Astrocyte of the spinal cord (primary cell): ENCODE data around the gene ZNF134.

Source experiments
- DNase-seq: peaks from one replicate; pipeline ENCODE4 v3.0.0; 2011; ENCODE audit warnings: low read depth, low spot score
- H3K4me3 ChIP-seq: 2 replicates; pipeline ENCODE4 v1.5.1; 2011; ENCODE audit warnings: low read depth, mild to moderate bottlenecking, low read length, moderate library complexity
- in situ Hi-C: cut with HindIII; loops from 2 replicates; pipeline ENCODE4 v1.10.0; 2017; ENCODE audit warnings: low sequenced_read_pairs
- TF ChIP-seq, protein P1 (sequence below): IDR thresholded peaks from 2 replicates; pipeline ENCODE4 v1.5.1; 2012; ENCODE audit warnings: low read depth, mild to moderate bottlenecking, low read length, inconsistent platforms

ZNF134 gene

DNA sequence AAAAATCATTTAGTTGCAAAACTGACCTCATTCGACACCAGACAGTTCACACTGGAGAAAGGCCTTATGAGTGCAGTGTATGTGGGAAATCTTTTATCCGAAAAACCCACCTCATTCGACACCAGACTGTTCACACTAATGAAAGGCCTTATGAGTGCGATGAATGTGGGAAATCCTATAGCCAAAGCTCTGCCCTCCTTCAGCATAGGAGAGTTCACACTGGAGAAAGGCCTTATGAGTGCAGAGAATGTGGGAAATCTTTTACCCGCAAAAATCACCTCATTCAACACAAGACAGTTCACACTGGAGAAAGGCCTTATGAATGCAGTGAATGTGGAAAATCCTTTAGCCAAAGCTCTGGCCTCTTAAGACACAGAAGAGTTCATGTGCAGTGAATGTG is 7.1 kb upstream of the ZNF134 start:
- in situ Hi-C loops = no loop called here
- no peak for DNase-seq
- no peak overlapping the region for H3K4me3 ChIP-seq
- TF ChIP-seq, protein P1, sequence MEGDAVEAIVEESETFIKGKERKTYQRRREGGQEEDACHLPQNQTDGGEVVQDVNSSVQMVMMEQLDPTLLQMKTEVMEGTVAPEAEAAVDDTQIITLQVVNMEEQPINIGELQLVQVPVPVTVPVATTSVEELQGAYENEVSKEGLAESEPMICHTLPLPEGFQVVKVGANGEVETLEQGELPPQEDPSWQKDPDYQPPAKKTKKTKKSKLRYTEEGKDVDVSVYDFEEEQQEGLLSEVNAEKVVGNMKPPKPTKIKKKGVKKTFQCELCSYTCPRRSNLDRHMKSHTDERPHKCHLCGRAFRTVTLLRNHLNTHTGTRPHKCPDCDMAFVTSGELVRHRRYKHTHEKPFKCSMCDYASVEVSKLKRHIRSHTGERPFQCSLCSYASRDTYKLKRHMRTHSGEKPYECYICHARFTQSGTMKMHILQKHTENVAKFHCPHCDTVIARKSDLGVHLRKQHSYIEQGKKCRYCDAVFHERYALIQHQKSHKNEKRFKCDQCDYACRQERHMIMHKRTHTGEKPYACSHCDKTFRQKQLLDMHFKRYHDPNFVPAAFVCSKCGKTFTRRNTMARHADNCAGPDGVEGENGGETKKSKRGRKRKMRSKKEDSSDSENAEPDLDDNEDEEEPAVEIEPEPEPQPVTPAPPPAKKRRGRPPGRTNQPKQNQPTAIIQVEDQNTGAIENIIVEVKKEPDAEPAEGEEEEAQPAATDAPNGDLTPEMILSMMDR = no peak

DNA sequence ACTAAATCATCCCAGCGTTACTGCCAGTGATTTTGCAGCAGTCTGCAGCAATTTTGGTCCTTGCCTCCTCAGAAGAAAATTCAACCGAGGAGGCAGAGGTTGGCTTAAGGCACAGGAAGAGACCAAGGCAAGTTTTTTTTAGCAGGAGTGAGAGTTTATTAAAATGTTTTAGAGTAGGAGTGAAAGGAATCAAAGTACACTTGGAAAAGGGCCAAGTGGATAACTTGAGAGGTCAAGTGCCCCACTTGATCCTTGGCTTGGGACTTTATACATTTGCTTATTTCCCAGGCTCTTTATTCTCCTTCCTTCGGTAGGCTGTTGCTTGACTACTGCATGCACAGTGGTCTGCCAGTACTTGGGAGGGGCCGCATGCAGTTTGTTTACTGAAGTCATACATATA is 2.9 kb upstream of the ZNF134 start:
- TF ChIP-seq, protein P1 = no peak
- H3K4me3 ChIP-seq = no peak overlapping the region
- no peak for DNase-seq
- in situ Hi-C loops = no loop called here

DNA sequence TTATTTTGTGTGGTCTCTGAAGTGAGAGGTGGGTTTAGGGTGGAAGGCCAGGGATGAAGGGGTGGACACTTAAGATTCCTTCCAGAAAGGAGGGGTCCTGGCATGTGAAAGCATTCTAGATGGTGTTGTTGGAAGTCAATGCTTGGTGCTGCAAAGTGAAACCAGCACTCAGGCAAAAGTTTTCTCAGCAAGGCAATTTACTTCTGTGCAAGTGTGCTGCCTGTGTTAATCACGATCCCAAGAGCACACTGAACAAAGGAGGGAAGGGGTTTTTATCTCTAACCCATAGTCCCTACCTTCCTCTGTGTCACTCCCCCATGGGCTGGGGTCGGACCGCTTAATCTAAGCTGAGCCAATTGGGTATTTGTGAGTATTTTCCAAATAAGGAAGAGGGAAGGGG is 1.3 kb downstream of the ZNF134 start:
- TF ChIP-seq, protein P1 = no peak
- no peak for DNase-seq
- H3K4me3 ChIP-seq = peak overlapping the region; percentile 75
- in situ Hi-C loops = no loop called here

DNA sequence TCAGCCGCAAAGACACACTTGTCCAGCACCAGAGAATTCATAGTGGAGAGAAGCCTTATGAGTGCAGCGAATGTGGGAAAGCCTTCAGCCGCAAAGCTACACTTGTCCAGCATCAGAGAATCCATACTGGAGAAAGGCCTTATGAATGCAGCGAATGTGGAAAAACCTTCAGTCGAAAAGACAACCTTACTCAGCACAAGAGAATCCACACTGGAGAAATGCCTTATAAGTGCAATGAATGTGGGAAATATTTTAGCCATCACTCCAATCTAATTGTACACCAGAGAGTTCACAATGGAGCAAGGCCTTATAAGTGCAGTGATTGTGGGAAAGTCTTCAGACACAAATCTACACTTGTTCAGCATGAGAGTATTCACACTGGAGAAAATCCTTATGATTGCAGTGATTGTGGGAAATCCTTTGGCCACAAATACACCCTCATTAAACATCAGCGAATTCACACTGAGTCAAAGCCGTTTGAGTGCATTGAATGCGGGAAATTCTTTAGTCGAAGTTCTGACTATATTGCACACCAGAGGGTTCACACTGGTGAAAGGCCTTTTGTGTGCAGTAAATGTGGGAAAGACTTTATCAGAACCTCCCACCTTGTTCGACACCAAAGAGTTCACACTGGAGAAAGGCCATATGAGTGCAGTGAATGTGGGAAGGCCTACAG is 6.8 kb downstream of the ZNF134 start:
- no peak overlapping the region for H3K4me3 ChIP-seq
- DNase-seq = peak; percentile 28
- TF ChIP-seq, protein P1 = no peak
- in situ Hi-C loops = no loop called here

DNA sequence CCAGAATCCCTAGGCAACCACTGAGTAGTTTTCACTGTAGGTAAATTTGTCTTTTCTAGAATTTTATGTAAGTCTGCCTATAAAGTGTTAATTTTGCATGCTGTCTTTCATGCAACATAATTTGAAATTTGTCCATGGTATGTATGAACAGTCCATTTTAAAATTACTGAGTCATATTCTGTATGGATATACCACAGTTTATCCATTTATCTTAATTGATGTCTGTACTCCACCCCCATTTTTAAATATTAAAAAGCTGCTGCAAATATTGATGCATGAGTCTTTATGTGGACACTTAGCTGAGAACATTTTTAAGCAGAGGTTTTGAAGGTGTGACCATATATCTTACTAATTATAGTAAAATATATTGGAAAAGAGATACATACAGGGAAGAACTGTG is 9.0 kb downstream of the ZNF134 start:
- DNase-seq = no peak
- in situ Hi-C loops = no loop called here
- TF ChIP-seq, protein P1 = no peak
- no peak overlapping the region for H3K4me3 ChIP-seq

DNA sequence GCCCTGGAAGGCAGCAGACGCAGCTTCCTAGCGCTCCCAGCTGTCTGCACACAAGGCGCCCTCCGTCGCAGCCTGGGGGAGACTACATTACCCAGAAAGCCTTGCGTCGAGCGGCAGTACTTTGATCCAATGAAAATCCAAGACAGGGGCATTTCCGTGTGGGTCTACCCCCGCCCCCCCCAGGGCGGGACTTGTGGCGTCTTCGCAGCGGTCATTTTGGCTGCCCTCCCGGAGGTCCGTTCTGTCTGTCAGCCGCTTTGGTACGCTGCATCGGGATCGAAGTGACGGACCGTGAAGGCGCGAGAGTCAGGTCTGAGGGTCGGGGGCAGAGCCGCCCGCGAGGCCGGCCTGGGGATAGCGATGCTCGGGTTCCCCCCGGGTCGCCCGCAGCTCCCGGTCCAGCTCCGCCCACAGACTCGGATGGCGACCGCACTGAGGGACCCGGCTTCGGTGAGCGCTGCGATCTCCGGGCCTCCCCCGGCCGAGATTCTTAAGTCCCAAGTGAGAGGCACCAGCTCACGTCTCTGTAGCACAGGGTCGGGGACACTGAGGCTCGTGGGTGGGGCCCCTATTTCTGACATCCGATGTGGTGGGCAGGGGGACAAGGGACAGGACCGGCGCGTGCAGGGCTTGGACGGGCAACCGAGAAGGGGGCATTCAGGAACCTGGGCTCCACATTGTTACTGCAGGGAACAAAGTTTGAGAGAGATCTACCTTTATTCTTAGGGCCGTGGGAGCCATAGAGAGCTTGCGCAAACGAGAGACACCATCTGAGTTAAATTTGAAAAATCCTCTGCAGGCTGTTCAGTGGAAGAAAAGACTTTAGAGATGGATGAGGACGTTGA is 19.2 kb downstream of the ZNF134 start, which contains the start of gene ZNF211:
Gene ZNF211 (plus strand): TSS at position 182 of the 845 bp plus-strand sequence. CDS start 179 bp downstream, at position 361.
- peak; percentile 95 for DNase-seq
- TF ChIP-seq, protein P1 = no peak
- H3K4me3 ChIP-seq = peak within 1 kb of the TSS; percentile 78
- in situ Hi-C loops = no loop called here
